ENCODE data around the gene TMEM184A.

TMEM184A gene

DNA sequence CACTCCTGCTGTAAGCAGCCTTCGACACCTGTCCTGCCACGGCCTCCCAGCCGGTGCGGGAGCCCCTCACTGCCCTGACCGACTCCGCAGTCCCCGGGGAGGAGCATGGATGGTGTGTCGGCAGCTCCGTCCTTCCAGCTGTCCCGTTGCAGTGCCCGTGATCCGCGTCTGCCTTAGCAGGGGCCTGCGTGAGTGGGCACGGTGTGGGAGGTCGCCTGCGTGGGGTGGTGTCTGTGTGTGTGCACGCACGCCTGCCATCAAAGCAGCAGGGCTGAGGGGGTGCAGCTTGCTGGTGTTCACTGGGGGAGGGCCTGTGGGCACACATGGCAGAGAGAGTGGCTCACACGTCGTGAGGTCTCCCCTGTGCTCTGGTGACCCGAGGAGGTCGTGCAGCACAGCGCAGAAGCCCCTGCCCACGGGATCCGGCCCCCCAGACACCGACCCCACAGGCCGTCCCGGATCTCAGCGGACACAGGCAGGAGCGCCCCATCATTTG lies 15.2 kb downstream of the TMEM184A start:
- DNase-seq (ENCODE audit: low read depth in 1 of 2, low spot score in 1 of 2): no peak

- no peak for DNase-seq (ENCODE audit: low read depth in 1 of 2, low spot score in 1 of 2)
Observed at GRCh38 chr7:1539882-1540775, 15.9 kb downstream of the TMEM184A start.

DNA sequence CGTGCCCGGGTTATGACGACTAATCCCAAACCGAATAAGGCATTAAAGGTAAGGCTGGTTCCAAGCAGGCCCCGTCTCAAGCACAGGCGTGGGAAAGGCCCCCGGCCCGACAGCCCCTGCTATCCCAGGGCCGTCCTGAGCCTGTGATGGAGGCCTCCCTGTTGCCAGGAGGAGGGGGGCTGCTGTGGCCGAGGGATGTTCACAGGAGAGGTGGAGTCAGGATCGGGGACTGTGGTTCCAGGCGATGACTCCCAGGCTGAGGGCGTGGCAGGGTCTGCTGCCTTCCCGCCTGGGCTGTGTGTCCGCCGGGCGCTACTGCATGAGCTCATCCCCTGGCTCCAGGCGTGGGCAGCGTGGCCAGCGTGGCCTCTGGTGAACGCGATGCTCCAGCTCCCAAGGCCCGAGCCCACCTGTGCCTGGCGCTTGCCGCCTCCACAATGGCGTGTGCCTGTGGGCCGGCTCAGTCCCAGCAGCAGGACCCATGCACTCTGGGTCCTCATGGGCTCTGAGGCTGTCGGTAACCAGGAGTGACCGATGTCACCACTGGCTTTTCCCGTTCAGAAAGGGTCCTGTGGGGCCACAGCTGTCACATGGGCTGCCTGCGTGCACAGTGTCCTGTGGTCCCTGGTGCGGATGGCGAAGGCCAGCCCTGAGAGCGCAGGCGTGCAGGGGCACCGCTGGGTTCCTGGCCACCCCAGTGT lies 16.7 kb downstream of the TMEM184A start:
- no peak for DNase-seq (ENCODE audit: low read depth in 1 of 2, low spot score in 1 of 2)

- no peak for DNase-seq (ENCODE audit: low read depth in 1 of 2, low spot score in 1 of 2)
Observed at GRCh38 chr7:1538544-1539180, 17.3 kb downstream of the TMEM184A start.

GRCh38 chr7:1537535-1538412 lies 18.2 kb downstream of the TMEM184A start:
- DNase-seq (ENCODE audit: low read depth in 1 of 2, low spot score in 1 of 2): no peak

- DNase-seq (ENCODE audit: low read depth in 1 of 2, low spot score in 1 of 2): no peak
Observed at GRCh38 chr7:1536743-1537534, 19.1 kb downstream of the TMEM184A start.

GRCh38 chr7:1536455-1536742 lies 19.6 kb downstream of the TMEM184A start:
- no peak for DNase-seq (ENCODE audit: low read depth in 1 of 2, low spot score in 1 of 2)

- no peak for DNase-seq (ENCODE audit: low read depth in 1 of 2, low spot score in 1 of 2)
Observed at GRCh38 chr7:1535701-1536454, 20.1 kb downstream of the TMEM184A start.

- DNase-seq (ENCODE audit: low read depth in 1 of 2, low spot score in 1 of 2): no peak
Observed at GRCh38 chr7:1535100-1535458, 20.9 kb downstream of the TMEM184A start.

DNA sequence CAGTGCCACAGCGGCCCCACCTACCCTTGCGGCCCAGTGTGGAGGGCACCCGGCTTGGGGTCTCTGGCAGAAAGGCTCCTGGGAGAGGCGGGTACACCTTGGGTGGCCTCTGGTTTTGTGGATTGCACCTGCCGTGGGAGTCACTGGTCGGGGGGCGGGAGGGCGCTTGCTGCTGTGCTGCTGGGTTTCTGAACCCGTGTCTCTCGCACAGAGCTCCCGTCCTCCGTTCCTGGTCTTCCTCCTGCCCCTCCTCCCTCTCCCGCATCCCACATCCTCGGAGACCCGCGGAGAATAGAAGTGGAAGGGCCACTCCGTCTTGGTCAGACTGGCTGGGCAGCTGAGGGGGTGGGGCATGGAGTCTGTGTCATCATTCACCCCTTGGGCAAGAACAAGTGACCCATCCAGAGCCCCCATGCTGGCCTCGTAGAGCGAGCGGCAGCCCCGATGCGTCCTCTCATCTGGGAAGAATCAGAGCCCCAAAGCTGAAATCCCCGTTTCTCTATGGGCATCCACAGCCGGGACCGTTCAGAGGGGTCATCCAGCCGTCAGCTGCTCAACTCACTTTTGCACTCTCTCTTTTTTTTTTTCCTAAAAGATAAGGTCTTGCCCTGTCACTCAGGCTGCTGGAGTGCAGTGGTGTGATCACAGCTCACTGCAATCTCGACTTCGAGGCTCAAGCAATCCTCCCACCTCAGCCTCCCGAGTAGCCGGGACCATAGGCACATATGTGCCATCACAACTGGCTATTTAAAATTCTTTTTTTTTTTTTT lies 21.5 kb downstream of the TMEM184A start:
- DNase-seq (ENCODE audit: low read depth in 1 of 2, low spot score in 1 of 2): no peak

GRCh38 chr7:1533547-1534329 lies 22.3 kb downstream of the TMEM184A start:
- no peak for DNase-seq (ENCODE audit: low read depth in 1 of 2, low spot score in 1 of 2)

GRCh38 chr7:1533255-1533546 lies 22.8 kb downstream of the TMEM184A start:
- DNase-seq (ENCODE audit: low read depth in 1 of 2, low spot score in 1 of 2): no peak

DNA sequence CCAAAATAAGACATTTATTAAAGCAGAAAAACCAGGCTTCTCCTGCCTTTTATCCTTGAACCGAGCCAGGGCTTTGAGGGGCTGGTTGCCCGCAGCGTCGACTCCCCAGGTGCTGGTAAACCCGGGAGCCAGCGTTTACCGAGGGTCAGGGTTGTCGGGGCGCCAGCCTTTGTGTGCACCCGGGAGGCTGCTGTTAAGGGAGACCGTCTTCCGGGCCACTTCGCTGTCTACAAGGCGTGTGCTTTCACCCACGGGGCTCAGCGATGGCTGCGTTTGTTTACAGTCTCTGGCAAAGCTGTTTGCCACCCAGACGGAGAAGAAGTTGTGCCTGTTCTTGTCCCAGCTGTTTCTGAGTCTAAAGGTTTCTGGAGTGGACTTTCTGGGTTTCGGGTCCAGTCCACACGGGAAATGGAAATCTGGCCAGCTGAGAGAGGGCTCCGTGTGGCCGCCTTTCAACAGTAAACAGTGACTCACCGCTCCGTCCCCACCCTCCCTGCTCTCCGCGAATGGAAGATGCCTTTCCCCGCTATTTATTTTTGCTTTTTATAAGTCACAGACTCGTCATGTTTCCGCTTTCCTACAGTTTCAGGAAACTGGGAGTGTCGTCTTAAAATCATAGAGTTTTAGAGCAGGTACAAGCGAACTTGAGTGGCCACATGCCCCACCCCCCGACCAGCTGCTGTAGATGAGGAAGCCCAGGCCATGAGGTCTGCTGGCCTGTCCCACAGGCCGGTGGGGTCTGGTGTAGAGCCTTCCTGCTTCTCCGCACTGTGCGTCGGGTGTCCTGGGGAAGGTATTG lies 23.4 kb downstream of the TMEM184A start:
- peak; percentile 29 to 49 for DNase-seq (ENCODE audit: low read depth in 1 of 2, low spot score in 1 of 2)

DNA sequence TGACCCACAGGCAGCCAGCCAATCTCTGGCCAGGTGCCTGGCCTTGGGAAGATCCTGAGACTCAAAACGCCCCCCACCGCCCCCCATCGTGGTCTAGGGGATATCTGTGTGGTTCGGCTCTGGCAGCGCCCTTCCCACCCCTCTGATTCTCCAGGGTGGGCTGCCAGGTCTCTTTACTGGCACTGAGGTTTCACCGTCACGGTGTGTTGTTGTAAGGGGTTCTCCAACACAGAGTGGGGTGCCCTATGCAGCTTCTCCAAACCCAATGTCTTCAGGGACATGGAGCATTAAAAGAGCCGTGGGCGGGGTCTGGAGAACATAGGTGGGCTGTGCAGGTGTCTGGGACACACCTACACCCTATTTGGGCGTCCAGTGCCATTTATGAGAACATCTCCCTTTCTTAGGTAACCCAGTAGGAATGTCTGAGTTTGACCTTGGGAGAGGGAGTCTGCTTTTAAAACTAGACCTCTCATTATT lies 24.0 kb downstream of the TMEM184A start:
- DNase-seq (ENCODE audit: low read depth in 1 of 2, low spot score in 1 of 2): no peak

GRCh38 chr7:1531263-1531978 lies 24.6 kb downstream of the TMEM184A start:
- no peak for DNase-seq (ENCODE audit: low read depth in 1 of 2, low spot score in 1 of 2)

GRCh38 chr7:1530946-1531262 lies 25.1 kb downstream of the TMEM184A start:
- DNase-seq (ENCODE audit: low read depth in 1 of 2, low spot score in 1 of 2): no peak

All from activated CD4-positive, alpha-beta T cell treated with anti-CD3 and anti-CD28 coated beads, Interleukin-2, amount 50 U/mL, for 24 hours (primary cell).